H54 (cell line): ENCODE results near the gene FBXL13.
"Not testable (repeated sequence)": the region's sequence is repeated elsewhere in the genome, so short reads cannot be mapped to it uniquely, and the experiment has no call there.

Experiments
- DNase-seq: peaks from one replicate; pipeline ENCODE4 v3.0.0; 2011; ENCODE audit warnings: low spot score, mixed read lengths; ENCODE audit not compliant: insufficient read length
- FAIRE-seq: peaks from 3 replicates; lab custom pipeline; 2011; peaks lifted over from hg19 to GRCh38; lab: Jason Lieb, UNC
- POLR2A ChIP-seq: IDR thresholded peaks from 2 replicates; pipeline ENCODE4 v1.6.1; 2011; ENCODE audit warnings: low read depth, mild to moderate bottlenecking, low read length

Gene FBXL13

GRCh38 chr7:103074519-103075336 is at the start of gene FBXL13, which contains the start of gene ARMC10:
Gene FBXL13, minus strand, starts transcription at chr7:103074796.
Gene ARMC10, plus strand, starts transcription at chr7:103075140. Its CDS starts 133 bp downstream, at chr7:103075273.
- peak; percentile 80 for TF ChIP-seq POLR2A
- FAIRE-seq = peak; percentile 11

GRCh38 chr7:103123529-103123928 is 48.9 kb upstream of the FBXL13 start:
- no peak for DNase-seq
- FAIRE-seq = no peak
- no peak for TF ChIP-seq POLR2A

More at GRCh38 chr7:103074519-103075336, at the start of gene FBXL13, which contains the start of gene ARMC10:
- DNase-seq = peak; percentile 80

DNA sequence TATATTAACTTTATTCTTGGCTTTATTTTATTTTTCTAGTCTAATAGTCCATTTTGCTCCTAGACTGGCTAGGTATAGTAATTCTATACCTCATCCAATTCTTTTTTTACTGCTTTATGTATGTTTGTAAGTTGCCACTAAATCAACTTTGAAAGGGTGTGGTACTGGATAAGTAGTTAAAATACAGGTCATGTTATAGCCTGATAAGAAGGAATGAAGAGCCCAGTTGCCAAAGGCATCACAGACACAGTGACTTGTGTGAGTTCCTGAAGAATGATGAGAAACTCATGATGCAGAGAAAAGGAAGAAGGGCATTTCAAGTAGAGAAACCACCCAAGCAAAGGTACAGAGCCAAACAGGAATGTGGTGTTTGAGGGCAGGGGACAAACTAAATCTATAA is 47.0 kb upstream of the FBXL13 start:
- FAIRE-seq (no peak), DNase-seq (no peak)
- TF ChIP-seq POLR2A = no peak

GRCh38 chr7:103120362-103120761 is 45.8 kb upstream of the FBXL13 start:
- DNase-seq (no peak), FAIRE-seq (no peak)
- no peak for TF ChIP-seq POLR2A

DNA sequence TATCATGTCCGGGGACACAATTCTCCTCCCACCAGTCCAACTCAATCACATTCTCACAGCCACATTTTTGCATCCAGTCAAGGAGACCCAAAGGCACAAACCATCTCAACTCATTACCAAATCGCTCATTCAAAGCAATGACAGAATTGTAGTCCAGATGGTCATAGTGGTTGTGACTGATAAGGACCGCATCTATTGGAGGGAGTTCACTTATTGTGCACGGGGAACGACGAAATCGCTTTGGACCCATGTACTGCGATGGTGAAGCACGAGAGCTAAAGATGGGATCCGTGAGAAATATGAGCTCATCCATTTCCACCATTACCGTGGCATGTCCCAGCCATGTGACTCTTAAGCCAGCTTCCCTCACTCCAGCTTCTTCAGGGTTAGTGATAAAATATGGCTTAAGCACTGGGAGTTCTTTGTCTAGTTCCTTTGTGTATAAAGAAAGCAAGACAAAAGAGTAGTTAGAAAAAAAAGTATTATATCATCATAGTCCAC is 45.2 kb upstream of the FBXL13 start:
- no peak for TF ChIP-seq POLR2A
- FAIRE-seq = no peak
- DNase-seq = no peak

- DNase-seq (no peak), FAIRE-seq (no peak)
- no peak for TF ChIP-seq POLR2A
Measured at GRCh38 chr7:103117465-103117864, 42.9 kb upstream of the FBXL13 start.

- TF ChIP-seq POLR2A = no peak
- DNase-seq (no peak), FAIRE-seq (no peak)
Measured at GRCh38 chr7:103116991-103117390, 42.4 kb upstream of the FBXL13 start.

GRCh38 chr7:103116511-103116910 is 41.9 kb upstream of the FBXL13 start:
- no peak for DNase-seq
- no peak for TF ChIP-seq POLR2A
- FAIRE-seq = no peak

DNA sequence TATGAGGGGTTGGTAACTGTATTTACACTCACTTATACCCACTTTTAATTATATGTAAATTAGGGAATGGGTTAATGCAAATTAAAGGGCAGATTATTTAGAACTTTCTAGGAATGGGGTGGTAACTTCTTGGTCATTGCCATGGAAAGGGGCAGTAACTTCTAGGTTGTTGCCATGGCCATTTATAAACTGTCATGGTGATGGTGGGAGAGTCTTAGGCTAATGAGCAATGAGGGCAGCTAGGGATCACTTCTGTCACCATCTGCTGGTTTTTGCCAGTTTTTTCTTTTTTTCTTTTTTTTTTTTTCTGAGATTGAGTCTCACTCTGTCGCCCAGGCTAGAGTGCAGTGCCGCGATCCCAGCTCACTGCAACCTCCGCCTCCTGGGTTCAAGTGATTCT is 41.2 kb upstream of the FBXL13 start:
- TF ChIP-seq POLR2A = no peak
- FAIRE-seq (no peak), DNase-seq (no peak)

GRCh38 chr7:103114576-103115008 is 40.0 kb upstream of the FBXL13 start:
- TF ChIP-seq POLR2A = no peak
- DNase-seq (no peak), FAIRE-seq (no peak)

DNA sequence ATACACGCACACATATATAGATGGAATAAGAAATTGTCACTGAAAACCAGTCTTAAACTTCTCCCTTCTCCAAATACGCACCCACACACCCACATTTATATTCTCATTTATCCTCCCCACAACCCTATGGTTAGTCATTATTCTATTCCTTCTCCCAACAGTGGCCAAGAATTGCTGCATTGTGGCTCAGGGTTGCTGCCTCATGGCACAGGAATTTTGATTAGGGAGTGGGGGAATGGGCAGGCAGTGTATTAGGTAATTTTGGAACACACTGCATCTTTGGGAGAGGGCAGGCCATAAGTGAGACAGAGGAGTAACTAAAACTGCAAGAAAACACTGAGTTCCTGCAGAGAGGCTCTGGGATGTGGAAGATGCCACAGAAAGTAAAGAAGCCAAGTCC is 38.6 kb upstream of the FBXL13 start:
- peak; percentile 49 for DNase-seq
- peak; percentile 87 for FAIRE-seq
- no peak for TF ChIP-seq POLR2A

GRCh38 chr7:103106703-103107070 is 32.1 kb upstream of the FBXL13 start:
- not testable (repeated sequence) for DNase-seq, FAIRE-seq

DNA sequence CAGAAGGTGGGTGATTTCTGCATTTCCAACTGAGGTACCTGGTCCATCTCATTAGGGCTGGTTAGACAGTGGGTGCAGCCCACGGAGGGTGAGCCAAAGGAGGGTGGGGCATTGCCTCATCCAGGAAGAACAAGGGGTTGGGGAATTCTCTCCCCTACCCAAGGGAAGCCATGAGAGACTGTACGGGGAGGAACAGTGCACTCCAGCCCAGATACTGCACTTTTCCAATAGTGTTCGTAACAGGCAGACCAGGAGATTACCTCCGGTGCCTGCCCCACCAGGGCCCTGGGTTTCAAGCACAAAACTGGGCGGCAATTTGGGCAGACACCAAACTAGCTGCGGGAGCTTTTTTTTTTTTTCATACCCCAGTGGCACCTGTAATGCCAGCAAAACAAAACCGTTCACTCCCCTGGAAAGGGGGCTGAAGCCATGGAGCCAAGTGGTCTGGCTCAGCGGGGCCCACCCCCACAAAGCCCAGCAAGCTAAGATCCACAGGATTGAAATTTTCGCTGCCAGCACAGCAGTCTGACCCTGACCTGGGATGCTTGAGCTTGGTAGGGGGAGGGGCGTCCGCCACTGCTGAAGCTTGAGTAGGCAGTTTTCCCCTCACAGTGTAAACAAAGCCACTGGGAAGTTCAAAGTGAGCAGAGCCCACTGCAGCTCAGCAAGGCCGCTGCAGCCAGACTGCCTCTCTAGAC is 31.6 kb upstream of the FBXL13 start:
- DNase-seq (no peak), FAIRE-seq (no peak)
- no peak for TF ChIP-seq POLR2A

DNA sequence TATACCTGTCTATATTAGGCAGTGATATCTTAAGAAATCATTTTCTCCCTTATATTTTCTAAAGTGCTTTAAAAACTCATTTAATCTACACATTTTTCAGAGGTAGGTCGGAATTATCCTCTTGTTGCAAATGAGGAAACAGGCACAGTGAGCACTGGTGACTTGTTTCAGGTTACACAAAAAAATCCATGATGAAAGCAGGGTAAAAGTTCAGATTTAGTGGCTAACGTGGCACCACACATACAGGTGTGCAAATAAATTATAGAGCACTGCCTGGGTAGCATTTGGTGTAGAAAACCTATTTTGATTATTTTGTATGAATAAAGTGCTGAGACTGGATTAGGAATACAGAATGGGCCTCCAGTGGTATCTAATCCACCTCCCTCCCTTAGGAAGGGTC is 26.9 kb upstream of the FBXL13 start:
- DNase-seq (no peak), FAIRE-seq (no peak)
- TF ChIP-seq POLR2A = no peak

DNA sequence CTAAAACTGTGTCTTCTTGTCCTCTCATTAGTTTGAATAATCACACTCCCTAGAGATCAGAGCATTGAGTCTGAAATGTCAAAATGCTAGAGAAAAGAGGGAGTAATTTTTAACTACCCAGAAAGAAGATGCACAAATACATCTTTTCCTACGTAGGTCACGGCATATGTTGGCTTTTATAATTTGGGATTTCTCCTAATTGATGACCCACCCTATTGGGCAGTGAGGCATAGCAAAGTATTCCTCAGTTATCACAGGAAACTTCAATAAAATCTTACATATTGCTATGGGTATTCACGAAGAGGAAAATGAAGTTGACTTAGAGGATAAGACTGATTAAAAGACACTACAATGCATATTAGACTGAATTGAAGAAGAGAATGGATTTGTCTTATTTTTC is 25.8 kb upstream of the FBXL13 start:
- TF ChIP-seq POLR2A = no peak
- FAIRE-seq = no peak
- DNase-seq = no peak
